HL-60 (cell line): ENCODE data around the gene RARA.

Source experiments
- POLR2AphosphoS5 ChIP-seq: IDR thresholded peaks from 2 replicates; pipeline ENCODE4 v1.6.1; 2012; ENCODE audit warnings: low read depth
- TF ChIP-seq, protein P1 (sequence below): IDR thresholded peaks from one replicate; pipeline ENCODE4 v1.5.1; 2011; ENCODE audit warnings: low read length, control low read depth, inconsistent platforms; ENCODE audit not compliant: insufficient read depth

GRCh38 chr17:40352779-40353394 is 43.9 kb downstream of the RARA start:
- TF ChIP-seq, protein P1, sequence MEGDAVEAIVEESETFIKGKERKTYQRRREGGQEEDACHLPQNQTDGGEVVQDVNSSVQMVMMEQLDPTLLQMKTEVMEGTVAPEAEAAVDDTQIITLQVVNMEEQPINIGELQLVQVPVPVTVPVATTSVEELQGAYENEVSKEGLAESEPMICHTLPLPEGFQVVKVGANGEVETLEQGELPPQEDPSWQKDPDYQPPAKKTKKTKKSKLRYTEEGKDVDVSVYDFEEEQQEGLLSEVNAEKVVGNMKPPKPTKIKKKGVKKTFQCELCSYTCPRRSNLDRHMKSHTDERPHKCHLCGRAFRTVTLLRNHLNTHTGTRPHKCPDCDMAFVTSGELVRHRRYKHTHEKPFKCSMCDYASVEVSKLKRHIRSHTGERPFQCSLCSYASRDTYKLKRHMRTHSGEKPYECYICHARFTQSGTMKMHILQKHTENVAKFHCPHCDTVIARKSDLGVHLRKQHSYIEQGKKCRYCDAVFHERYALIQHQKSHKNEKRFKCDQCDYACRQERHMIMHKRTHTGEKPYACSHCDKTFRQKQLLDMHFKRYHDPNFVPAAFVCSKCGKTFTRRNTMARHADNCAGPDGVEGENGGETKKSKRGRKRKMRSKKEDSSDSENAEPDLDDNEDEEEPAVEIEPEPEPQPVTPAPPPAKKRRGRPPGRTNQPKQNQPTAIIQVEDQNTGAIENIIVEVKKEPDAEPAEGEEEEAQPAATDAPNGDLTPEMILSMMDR, result no peak
- no peak for TF ChIP-seq POLR2AphosphoS5
